DOHH2 (cell line): ENCODE measurements around the gene ALDH1L1.

Experiments used
- H3F3A ChIP-seq: fragments of 200-600 bp; sonication (generic), shearing (Covaris generic); 2 replicates; pipeline ENCODE4 v1.6.0; 2016; ENCODE audit warnings: antibody characterized with exemption, mild to moderate bottlenecking; ENCODE audit not compliant: control insufficient read depth, insufficient read depth
- H3K27ac ChIP-seq: fragments of 200-600 bp; sonication (generic); 2 replicates; pipeline ENCODE4 v1.5.1; 2014; ENCODE audit warnings: low read depth, mild to moderate bottlenecking, low read length, moderate library complexity
- H3K27me3 ChIP-seq: fragments of 200-600 bp; sonication (generic); 2 replicates; pipeline ENCODE4 v1.6.1; 2014; ENCODE audit warnings: mild to moderate bottlenecking, low read length, mixed read lengths; ENCODE audit not compliant: control insufficient read depth
- H3K36me3 ChIP-seq: fragments of 200-600 bp; sonication (generic); 2 replicates; pipeline ENCODE4 v1.6.1; 2014; ENCODE audit warnings: mild to moderate bottlenecking, low read length, moderate library complexity, mixed read lengths; ENCODE audit not compliant: control insufficient read depth
- H3K4me1 ChIP-seq: fragments of 200-600 bp; sonication (generic); 2 replicates; pipeline ENCODE4 v1.6.1; 2014; ENCODE audit warnings: mild to moderate bottlenecking, low read length, mixed read lengths; ENCODE audit not compliant: control insufficient read depth
- H3K4me2 ChIP-seq: fragments of 200-600 bp; sonication (generic); 2 replicates; pipeline ENCODE4 v1.6.0; 2014; ENCODE audit warnings: mild to moderate bottlenecking, low read length, moderate library complexity
- H3K4me3 ChIP-seq: fragments of 200-600 bp; sonication (generic); 2 replicates; pipeline ENCODE4 v1.5.1; 2014; ENCODE audit warnings: mild to moderate bottlenecking, low read length, mixed read lengths
- H3K79me2 ChIP-seq: fragments of 200-600 bp; sonication (generic); 2 replicates; pipeline ENCODE4 v1.6.1; 2014; ENCODE audit warnings: mild to moderate bottlenecking, low read length, mixed read lengths; ENCODE audit not compliant: control insufficient read depth
- H3K9me2 ChIP-seq: fragments of 200-600 bp; sonication (generic); replicated peaks from 2 replicates; pipeline ENCODE4 v1.6.1; 2014; ENCODE audit warnings: mild to moderate bottlenecking, low read length, mixed read lengths; ENCODE audit not compliant: control insufficient read depth
- H3K9me3 ChIP-seq: fragments of 200-600 bp; sonication (generic); 2 replicates; pipeline ENCODE4 v1.6.1; 2014; ENCODE audit warnings: antibody characterized with exemption, low read length, mixed read lengths; ENCODE audit not compliant: control insufficient read depth, insufficient read depth
- H4K20me1 ChIP-seq: fragments of 200-600 bp; sonication (generic); 2 replicates; pipeline ENCODE4 v1.6.0; 2014; ENCODE audit warnings: low read depth, mild to moderate bottlenecking, antibody characterized with exemption, low read length, moderate library complexity; ENCODE audit not compliant: control insufficient read depth, insufficient read depth
- CTCF ChIP-seq: fragments of 200-600 bp; sonication (generic); IDR thresholded peaks from one replicate; pipeline ENCODE4 v1.5.1; 2014; ENCODE audit warnings: antibody characterized with exemption, mild to moderate bottlenecking, low read depth, low read length; ENCODE audit not compliant: poor library complexity, severe bottlenecking
- EZH2phosphoT487 ChIP-seq: fragments of 200-600 bp; sonication (generic); IDR thresholded peaks from 2 replicates; pipeline ENCODE4 v1.6.1; 2017; ENCODE audit warnings: borderline replicate concordance, mild to moderate bottlenecking, antibody characterized with exemption, low read length, moderate library complexity, mixed read lengths

The ALDH1L1 gene

GRCh38 chr3:126057936-126058335 lies 122.5 kb downstream of the ALDH1L1 start:
- TF ChIP-seq CTCF = no peak
- H3K27ac ChIP-seq = no peak overlapping the region

GRCh38 chr3:126057501-126057819 lies 122.9 kb downstream of the ALDH1L1 start:
- TF ChIP-seq EZH2phosphoT487 (no peak), CTCF (no peak)
- Histone ChIP-seq H4K20me1 (no peaks in the 10 kb centered on the region), H3K4me3 (no peak overlapping the region), H3F3A (no peaks in the 10 kb centered on the region), H3K27ac (no peak overlapping the region), H3K4me1 (peaks cover 5% of the 10 kb centered on the region), H3K79me2 (no peaks in the 10 kb centered on the region), H3K9me3 (no peaks in the 10 kb centered on the region), H3K36me3 (no peaks in the 10 kb centered on the region), H3K27me3 (no peaks in the 10 kb centered on the region), H3K9me2 (no peaks in the 10 kb centered on the region), H3K4me2 (no peak overlapping the region)

More at GRCh38 chr3:126057936-126058335, 122.5 kb downstream of the ALDH1L1 start:
- Histone ChIP-seq H3K79me2 (no peaks in the 10 kb centered on the region), H3K4me1 (peaks cover under 1% of the 10 kb centered on the region; the same call in 1 of the 2 replicates), H4K20me1 (no peaks in the 10 kb centered on the region), H3K4me2 (no peak overlapping the region), H3K36me3 (no peaks in the 10 kb centered on the region), H3K9me3 (no peaks in the 10 kb centered on the region), H3K9me2 (no peaks in the 10 kb centered on the region), H3F3A (no peaks in the 10 kb centered on the region), H3K27me3 (no peaks in the 10 kb centered on the region), H3K4me3 (no peak overlapping the region)

- H3K4me3 ChIP-seq = no peak overlapping the region
- no peaks in the 10 kb centered on the region for H3K9me2 ChIP-seq
- H3K4me2 ChIP-seq = no peak overlapping the region
- H3K36me3 ChIP-seq = no peaks in the 10 kb centered on the region
- no peaks in the 10 kb centered on the region for H3K27me3 ChIP-seq
- peaks cover 9% of the 10 kb centered on the region for H3K4me1 ChIP-seq
- no peaks in the 10 kb centered on the region for H4K20me1 ChIP-seq
- no peak overlapping the region for H3K27ac ChIP-seq
- H3K79me2 ChIP-seq = no peaks in the 10 kb centered on the region
- H3K9me3 ChIP-seq = no peaks in the 10 kb centered on the region
- no peaks in the 10 kb centered on the region for H3F3A ChIP-seq
- no peak for TF ChIP-seq CTCF
These were observed 123.5 kb downstream of the ALDH1L1 start for GRCh38 chr3:126056681-126057500.
